G401 (cell line): Measurements from ENCODE around the gene LYRM4. TPM values are rescaled to one million over a fixed set of nuclear protein-coding genes. Genes with fewer than 3 reads are reported as not detected.
"Not testable (repeated sequence)": the region's sequence is repeated elsewhere in the genome, so short reads cannot be mapped to it uniquely, and the experiment has no call there.

ENCODE experiments used
- DNase-seq: peaks from one replicate; pipeline ENCODE4 v3.0.0-alpha.2; 2015; ENCODE audit warnings: low spot score
- in situ Hi-C: cut with HindIII; loops from 2 replicates; pipeline ENCODE4 v1.10.0; 2016; ENCODE audit warnings: low sequenced_read_pairs, mixed read lengths
- total RNA-seq: library from RNA; depleted of rRNA; stranded (reverse); fragments of >200 nt; shearing (Covaris generic); gene quantifications from 2 replicates; pipeline ENCODE4 v1.2.3, GENCODE V29; 2014

Gene LYRM4
- total RNA-seq, 1 experiment from 2014 or later = 39.1 TPM

DNA sequence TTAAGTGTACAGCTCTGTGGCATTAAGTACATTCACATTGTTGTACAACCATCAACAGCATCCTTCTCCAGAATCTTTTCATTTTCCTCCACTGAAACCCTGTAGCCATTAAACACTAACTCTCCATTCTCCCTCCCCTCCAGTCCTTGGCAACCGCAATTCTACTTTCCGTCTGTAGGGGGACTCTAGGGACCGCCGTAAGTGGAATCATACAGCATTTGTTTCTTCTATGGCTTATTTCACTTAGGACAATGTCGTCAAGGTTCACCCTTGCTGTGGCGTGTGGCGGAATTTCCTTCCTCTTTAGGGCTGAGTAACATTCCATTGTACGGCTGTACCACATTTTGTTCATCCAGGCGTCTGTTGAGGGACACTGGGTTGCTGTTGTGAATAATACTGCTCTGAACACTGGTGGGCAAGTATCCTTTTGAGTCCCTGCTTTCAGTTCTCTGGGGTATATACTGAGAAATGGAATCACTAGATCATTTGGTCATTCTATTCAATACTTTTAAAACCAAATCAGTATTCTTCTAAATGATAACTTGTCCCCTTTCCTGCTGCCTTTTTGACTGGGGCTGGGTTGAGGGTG, 124.9 kb downstream of the LYRM4 start:
- peak; percentile 20 for DNase-seq
- in situ Hi-C loops = no loop called here

DNA sequence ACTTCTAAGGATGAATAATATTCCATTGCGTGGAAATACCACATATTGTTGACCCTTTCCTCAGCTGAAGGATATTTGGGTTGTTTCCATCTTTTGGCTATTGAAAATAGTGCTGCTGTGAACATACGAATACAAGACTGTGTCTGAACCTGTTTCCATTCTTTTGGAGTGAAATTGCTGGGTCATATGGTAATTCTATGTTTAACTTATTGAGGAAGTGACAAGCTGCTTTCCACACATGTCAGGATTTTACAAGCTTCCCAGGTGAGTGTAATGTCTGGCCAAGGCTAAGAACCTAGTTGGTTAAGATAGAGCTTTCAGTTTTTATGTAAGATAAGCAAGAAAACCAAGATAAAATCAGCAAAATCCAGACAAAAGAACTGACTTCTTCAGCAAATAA, 126.8 kb downstream of the LYRM4 start:
- in situ Hi-C loops = no loop called here

DNA sequence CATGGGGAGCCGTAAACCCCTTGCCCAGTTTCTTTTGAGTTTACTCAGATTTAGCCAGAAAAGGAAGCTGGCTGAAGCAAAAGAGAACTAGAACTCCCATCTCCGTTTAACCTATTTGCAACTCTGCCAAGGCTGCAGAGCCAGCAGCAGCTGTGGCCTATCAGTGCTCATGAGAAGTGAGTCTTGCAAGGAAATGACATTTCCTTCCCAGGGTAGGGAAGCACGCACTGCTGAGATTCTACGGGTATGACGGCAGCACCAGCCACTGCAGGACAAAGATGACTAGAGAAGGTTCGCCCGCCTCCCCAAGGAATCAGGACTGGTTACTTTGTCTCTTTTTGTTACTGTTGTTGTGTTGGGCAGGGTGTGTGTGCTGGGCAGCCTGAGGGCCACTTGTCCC, 128.0 kb downstream of the LYRM4 start:
- DNase-seq = peak; percentile 75

More for the DNA sequence above, 126.8 kb downstream of the LYRM4 start:
- no peak for DNase-seq

DNA sequence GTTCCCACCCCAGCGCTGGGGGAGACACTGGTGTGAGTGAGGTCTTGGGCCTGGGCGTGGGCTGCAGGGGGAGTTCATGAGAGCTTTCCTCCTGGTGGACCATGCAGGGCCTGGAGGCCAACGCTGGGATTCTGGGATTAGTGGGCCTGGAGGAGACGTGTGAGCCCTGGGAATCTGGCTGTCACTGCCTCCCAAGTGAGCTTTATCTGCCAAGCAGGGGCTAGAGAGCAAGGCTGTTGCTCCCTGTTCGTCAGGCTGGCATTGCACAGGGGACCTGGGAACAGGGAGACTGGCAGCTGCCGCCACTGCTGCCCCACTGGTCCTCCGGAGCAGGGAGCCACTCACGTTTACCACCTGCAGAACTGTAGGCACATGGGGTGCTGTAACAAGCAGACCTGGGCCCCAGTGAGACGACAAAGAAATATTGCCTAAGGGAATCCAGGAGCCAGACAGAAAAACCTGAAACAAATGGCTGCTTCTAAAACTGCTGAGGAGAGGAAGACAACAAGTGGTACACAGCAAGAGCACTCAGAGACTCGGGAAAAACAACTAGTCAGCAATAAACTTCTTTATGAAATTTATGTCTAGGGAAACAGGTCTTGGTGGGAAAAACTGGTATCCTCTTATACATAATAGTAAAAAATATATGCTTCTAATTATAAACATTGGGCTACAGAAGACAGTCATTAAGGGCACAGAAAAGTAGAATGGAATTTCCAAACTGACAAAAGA, 130.4 kb downstream of the LYRM4 start:
- in situ Hi-C loops = no loop called here
- no peak for DNase-seq

More for the DNA sequence above, 128.0 kb downstream of the LYRM4 start:
- in situ Hi-C loops = no loop called here

DNA sequence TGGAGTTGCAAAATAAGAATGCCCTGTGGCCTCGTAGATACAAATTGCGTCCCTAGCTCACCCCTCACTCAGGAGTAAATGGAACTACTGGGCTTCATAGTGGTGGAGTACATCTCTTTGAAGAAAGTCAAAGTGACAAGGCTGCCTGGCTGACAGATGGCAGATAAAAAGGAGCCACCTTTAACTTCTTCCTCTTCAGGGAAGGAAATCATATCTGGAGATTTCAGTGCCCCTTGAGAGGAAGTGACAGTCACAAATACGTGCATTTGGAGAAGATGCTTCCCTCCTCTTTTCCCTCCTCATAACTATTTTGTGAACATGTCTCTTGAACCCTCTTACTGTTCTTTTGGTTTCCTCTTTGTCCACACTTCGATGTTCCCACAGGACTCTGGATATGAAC, 132.4 kb downstream of the LYRM4 start:
- in situ Hi-C loops = no loop called here
- no peak for DNase-seq

DNA sequence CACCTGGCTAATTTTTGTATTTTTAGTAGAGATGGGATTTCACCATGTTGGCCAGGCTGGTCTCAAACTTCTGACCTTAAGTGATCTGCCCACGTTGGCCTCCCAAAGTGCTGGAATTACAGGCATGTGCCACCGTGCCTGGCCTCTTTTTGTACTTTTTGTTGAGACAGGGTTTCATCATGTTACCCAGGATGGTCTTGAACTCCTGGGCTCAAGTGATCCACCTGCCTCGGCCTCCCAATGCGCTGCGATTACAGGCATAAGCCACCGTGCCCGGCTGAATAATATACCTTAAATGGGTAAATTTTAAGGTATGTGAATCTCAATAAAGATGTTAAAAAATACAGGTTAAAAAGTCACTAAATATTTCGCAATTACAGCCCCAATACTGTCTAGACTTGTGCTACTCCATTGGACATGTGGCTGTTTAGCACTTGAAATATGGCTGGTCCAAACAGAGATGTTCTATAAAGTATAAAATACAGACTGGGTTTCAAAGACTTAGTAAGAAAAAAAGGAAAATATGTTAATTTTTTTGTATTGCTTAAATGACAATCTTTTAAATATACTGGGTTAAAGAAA, 133.6 kb downstream of the LYRM4 start:
- in situ Hi-C loops = no loop called here

DNA sequence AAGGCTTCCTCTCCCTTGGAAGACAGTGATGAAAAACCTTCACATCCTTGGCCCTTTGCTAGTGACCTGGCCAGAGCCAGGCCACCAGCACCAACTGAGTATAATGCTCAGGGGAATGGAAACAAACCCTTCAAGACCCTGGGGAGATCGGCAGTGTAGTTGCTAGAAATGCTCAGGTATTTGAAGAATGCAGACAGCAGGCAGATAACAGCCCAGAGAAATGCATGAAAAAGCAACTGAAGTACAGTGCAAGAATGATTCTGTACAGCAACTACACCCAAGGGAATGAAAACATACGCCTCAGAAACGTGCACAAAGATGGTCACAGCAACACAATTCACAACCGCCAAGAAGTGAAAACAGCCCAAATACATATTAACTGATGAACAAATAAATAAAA, 134.5 kb downstream of the LYRM4 start:
- in situ Hi-C loops = no loop called here
- no peak for DNase-seq

More for the DNA sequence above, 133.6 kb downstream of the LYRM4 start:
- DNase-seq = no peak

DNA sequence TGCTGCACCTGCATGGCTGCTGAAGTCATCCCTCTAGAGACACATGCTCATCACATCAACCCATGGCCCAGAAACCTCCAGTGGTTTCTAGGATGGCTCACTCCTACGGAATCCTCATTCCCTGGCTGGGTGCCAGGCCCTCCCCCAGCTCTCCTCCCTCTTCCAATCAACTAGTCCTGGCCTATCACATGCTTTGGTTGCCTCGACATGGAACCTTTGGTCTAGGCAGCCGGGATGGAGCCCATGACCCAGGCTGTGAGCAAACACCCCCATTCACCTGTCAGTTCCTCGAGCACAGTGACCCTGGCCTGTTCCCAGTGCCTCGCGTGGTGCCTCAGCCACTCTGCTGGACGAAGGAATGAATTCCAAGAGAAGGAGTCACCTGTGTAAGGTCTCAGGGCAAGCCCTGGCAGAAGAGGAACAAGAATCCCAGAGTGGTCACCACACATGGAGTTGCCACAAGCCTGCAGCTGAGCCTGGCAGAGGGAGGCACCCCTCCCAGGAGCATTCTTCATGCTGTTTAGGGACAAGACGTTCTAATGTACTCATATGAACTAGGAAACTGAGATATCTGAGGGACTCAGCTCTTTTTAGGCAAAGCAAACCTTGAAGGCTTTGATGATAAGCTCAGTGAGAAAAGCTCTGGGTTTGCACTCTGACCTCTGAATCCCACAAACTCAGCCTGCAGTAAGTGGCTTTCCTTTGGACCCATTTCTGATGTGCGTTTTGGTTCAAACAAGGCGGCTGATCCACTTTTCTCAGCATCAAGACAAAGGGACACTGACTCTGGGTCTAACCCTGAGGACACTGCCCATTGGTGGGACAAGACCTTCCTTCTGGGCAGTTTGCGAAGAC, 135.4 kb downstream of the LYRM4 start:
- DNase-seq = no peak
- in situ Hi-C loops = no loop called here

DNA sequence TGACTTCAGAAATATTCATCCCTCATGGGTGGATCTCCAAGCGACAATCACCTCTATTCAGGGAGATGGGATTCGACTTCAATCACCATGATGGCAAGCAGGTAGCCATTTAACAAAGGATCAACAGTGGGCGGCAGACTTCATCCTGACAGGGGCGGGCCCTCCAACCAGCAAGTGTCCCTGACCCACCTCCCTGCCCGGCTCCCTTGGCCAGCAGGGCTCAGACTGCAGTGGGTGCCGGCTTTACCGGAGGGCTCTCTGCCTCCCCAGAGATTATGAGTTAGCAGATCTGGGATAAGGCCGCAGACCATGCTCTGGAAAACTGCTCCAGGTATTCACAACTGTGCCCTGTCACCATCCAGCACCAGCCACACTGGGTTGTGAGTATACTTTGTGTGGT, 136.2 kb downstream of the LYRM4 start:
- in situ Hi-C loops = no loop called here
- no peak for DNase-seq

DNA sequence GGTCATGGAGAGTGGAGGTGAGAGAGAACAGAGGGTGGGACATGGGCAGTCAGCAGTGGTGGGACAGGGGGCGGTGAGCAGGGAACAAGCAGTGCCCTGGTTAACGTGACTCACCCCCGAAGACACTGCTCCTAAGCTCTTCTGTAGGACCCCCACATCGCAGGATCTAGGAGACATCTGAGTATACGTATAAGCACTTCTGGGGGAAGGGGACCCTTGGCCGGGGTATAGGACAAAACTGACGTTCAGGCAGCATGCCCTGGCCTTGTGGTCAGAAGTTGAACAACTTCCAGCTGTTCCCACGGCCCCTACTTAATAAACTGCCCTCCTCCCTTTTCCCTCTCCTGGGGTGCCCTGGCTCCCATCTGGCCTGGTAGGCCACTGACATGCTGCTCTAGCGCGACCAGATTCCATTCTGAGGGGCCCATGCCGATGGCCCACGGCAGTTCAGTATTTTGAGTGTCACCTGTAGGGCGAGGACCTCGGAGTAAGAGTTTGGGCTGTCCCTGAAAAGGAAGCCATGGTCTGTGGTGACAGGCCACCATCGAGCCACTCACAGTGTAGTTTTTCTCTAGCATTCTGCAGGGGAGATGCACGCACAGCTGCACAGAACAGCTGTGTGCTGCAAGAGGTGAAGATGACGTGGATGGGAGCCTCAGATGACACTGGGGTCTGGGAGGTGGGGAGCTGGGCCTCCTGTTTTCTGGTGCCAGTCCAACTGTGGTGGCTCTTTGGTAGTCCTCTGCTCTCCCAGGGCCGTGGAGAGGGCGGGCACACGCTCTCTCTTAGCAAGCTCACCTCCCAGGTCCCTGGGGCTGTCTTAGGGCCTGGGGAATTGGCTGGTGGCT, 137.2 kb downstream of the LYRM4 start:
- in situ Hi-C loops = no loop called here
- no peak for DNase-seq

DNA sequence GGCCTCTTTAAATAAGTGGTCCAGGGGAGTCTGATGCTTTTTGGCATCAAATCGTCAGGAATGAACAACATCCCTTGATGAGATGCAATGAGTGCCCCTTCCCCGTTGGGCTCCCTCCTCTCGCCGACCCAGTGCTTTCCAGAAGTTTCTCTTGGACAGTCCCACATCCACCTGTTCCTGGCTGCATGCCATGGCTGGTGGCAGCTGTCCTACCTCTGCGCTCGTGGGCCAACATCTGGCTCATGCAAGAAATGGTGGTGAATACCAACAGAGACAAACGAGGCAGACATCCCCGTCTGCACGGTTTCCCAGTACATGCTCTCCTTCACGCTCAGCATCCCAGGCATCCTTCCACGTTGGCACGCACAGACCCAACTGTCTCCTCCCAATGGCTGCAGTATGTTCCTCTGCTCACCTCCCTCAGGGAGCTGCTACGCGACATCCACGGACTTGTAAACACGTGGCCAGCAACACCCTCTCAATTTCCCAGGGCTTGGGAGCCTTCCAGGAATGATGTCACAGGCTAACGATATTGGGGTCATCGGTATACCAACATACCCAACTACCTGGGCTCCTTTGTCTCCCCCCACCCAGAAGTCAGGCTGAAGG, 138.1 kb downstream of the LYRM4 start:
- no peak for DNase-seq
- in situ Hi-C loops = no loop called here

DNA sequence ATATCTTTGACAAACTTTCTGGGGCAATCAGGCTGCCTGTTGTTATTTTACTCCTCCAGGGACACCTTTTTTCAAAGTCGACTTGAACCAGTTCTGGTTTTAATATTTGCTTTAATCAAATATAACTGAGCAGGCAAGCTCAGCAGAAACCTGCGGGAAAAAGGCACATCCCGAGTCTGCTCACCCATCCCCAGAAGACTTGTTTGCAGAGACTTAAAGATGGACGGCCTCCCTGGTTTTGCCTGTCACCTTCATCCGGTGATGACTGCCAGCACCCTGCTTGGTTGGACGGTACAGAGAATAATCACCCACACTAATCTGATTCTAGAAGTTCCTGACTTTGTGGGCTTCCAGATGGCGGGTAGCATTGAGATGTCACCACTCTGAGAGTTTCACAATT, 138.8 kb downstream of the LYRM4 start:
- no peak for DNase-seq
- in situ Hi-C loops = no loop called here

DNA sequence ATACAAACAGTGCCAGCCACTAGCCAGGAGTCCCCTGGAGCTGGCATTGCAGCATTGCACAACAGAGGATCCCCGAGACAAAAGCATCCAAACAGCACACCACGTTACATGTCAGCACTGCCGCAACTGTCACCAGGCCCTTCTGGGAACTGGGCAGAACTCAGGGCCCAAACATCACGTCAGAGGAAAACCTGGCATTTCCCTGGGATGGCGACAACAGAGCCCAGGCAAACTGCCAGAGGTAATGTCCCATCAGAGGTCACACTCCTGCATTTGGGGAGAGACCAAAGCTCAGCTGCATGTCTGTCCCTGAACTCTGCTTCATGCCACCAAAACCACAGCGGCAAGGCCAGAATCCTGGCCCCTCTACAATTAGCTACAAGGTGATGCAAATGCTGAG, 139.3 kb downstream of the LYRM4 start:
- in situ Hi-C loops = no loop called here
- DNase-seq = no peak

DNA sequence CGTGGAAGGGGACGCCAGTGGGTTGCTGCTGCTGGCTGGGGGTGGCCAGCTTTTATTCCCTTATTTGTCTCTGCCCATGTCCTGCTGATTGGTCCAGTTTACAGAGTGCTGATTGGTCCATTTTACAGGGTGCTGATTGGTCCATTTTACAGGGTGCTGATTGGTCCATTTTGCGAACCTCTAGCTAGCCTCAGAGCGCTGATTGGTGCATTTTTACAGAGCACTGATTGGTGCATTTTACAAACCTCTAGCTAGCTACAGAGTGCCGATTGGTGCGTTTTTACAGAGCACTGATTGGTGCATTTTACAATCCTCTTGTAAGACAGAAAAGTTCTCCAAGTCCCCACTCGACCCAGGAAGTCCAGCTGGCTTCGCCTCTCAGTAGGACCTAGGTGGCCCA, 140.2 kb downstream of the LYRM4 start:
- in situ Hi-C loops, DNase-seq: not testable (repeated sequence)

DNA sequence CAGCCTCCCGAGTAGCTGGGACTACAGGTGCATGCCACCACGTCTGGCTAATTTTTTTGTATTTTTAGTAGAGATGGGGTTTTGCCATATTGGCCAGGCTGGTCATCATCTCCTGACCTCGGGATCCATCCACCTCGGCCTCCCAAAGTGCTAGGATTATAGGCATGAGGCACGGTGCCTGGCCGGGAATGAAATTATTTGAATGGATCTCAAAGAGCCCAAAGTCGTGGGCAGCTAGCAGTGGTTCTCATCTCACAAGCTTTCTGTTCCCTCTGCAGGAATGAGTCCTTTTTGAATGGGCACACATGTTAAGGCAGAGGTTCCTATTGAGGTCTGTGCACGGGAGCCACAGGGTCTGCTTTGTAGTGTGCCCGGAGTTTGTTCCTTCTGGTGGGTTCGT, 140.7 kb downstream of the LYRM4 start:
- DNase-seq = no peak
- in situ Hi-C loops = no loop called here

DNA sequence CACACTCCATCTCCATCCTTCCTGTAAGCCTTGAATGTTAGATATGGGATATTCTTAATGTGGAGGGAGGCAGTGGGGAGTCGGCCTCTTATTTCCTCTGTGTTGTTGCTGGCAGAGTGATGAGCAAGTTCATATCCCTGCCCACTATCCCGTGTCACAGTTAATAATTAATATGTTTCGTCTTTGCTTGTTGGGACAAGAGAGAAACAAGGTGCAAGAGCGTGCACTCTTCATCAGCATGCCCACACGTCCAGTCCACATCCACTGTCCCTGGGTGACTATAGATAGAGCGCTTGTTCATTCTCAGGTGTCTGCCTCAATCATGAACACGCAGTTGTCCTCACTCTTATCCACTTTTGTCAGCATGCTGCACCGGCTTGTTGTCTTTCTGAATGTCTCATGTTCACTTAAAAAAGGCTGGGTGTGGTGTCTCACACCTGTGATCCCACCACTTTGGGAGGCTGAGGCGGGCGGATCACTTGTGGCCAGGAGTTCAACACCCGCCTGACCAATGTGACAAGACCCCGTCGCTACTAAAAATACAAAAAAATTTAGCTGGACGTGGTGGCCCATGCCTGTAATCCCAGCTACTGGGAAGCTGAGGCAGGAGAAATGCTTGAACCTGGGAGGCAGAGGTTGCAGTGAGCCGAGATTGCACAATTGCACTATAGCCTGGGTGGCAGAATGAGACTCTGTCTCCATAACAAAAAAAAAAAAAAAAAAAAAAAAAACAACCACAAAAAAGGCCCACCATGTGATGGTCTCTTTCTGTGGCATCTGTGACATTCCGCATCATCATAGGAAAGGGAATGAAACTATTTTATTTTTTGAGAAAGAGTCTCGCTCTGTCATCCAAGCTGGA, 141.4 kb downstream of the LYRM4 start:
- in situ Hi-C loops = no loop called here
- DNase-seq = no peak

DNA sequence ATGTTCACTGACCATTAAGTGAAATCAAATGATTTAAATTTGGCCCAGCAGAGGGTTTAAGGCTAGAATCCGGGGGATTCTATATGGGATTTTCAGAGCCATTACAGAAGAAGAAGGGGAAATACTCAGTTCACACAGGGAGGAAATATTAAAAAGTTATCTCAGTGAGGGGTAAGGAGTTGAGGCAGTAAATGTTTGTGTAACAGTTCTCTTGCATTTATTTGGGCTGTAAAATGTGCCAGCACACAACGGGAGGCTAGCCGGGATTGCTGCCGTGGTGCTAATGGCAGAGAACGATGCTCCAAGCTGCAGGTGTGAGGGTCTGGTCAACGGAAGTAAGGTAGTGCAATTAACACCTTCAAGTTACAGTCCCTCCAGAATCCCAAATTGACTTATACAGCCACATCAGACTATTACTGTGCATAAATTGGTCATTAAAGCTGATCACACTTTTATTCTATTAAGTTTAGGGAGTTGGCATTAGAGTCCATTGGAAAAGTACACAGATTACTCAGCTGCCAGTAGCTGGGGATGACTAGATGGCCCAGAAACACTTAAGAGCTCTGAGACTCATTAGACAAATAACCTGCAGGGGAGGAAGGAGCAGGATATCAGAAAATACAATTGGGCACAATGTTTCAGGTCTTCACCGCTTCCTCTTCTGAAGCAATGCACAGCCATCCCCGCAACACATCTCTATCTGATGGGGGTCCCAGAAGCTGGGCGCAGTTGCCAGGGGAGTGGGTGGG, 144.3 kb downstream of the LYRM4 start:
- in situ Hi-C loops = no loop called here
- no peak for DNase-seq
